ENCODE measurements around the gene PIP5K1C. TPM values are rescaled to one million over a fixed set of nuclear protein-coding genes. Genes with fewer than 3 reads are reported as not detected.

Gene PIP5K1C
- total and polyA plus RNA-seq, 10 of the 15 experiments (the other 5 are each of a cell fraction or from before 2014, with no cell fraction given), result 0.39 to 19.6 (median 5.3) TPM

- Histone ChIP-seq H3K27me3 (replicated peaks in 1 of 2; ENCODE audit: control insufficient read depth in 2 of 2, insufficient read depth in 2 of 2, low read length in 1 of 2) (no peaks in the 10 kb centered on the region), H3K4me1 (ENCODE audit: control insufficient read depth, insufficient read depth, low read length) (no peaks in the 10 kb centered on the region), H3K79me2 (ENCODE audit: control insufficient read depth, insufficient read depth, low read length) (no peaks in the 10 kb centered on the region), H3K4me2 (ENCODE audit: control insufficient read depth, insufficient read depth) (no peak overlapping the region), H3K36me3 (ENCODE audit: control insufficient read depth in 2 of 2, insufficient read depth in 2 of 2, low read length in 1 of 2) (peaks cover 0 to 5% of the 10 kb centered on the region in 2 experiments; a peak in 1 of 4 replicates), H3K4me3 (no peak overlapping the region), H3K9ac (ENCODE audit: control insufficient read depth, insufficient read depth, low read length) (no peak overlapping the region), H3K27ac (ENCODE audit: control insufficient read depth, insufficient read depth) (no peak overlapping the region), H2AFZ (ENCODE audit: control insufficient read depth, low read depth, low read length) (no peak overlapping the region), H4K20me1 (ENCODE audit: control insufficient read depth, insufficient read depth) (no peaks in the 10 kb centered on the region), H3K9me3 (replicated peaks; ENCODE audit: control insufficient read depth, insufficient read depth, low read length) (no peaks in the 10 kb centered on the region)
- SMC1A ChIA-PET (ENCODE audit: uncharacterized antibody, unreplicated experiment), result no interaction called here
- in situ Hi-C loops (cut with MboI) (no loop called here), intact Hi-C loops (cut with micrococcal nuclease; ENCODE audit: unreplicated experiment) (no loop called here)
- no TSS peak for BruUV-seq (replicated peaks)
- no peak for FAIRE-seq
- 75% methylated on average over 31 of the region's 31 CpGs for WGBS (ENCODE audit: insufficient coverage, insufficient replicate concordance, low lambda C conversion rate, missing lambda C conversion rate)
- DNase-seq (ENCODE audit: low read depth, low spot score), result no peak
- POLR2A ChIA-PET, result no interaction called here
- CTCF ChIA-PET, result no interaction called here
- ATAC-seq, result no peak
- RAD21 ChIA-PET (ENCODE audit: unreplicated experiment), result no interaction called here
- TF ChIP-seq ZBTB40 (IDR thresholded peaks at IDR 0.05; ENCODE audit: borderline replicate concordance), result no peak
- no peak for TF ChIP-seq CUX1 (IDR thresholded peaks at IDR 0.05; ENCODE audit: insufficient replicate concordance, low read depth, low read length)
- TF ChIP-seq CREB1 (IDR thresholded peaks at IDR 0.05; ENCODE audit: low read depth), result no peak
- TF ChIP-seq ZZZ3 (IDR thresholded peaks at IDR 0.05; ENCODE audit: control insufficient read depth, insufficient read length, low read depth), result no peak
- TF ChIP-seq MAX (IDR thresholded peaks at IDR 0.05; ENCODE audit: low read depth, low read length), result no peak
- no peak for TF ChIP-seq SP1 (IDR thresholded peaks at IDR 0.05; ENCODE audit: low read depth, low read length)
- no peak for TF ChIP-seq ATF2 (IDR thresholded peaks at IDR 0.05; ENCODE audit: low read length)
- TF ChIP-seq RAD51 (IDR thresholded peaks at IDR 0.05), result no peak
- TF ChIP-seq EZH2 (IDR thresholded peaks at IDR 0.05; ENCODE audit: borderline replicate concordance, control insufficient read depth, low read depth, low read length), result no peak
Observed at GRCh38 chr19:3746371-3747056, 46.2 kb upstream of the PIP5K1C start.
